Duodenal mucosa (tissue), 2 donors: ENCODE measurements around the gene LOXL1.
"Not testable (repeated sequence)": the region's sequence is repeated elsewhere in the genome, so short reads cannot be mapped to it uniquely, and the experiment has no call there.

Experiments
- H3K27ac ChIP-seq: one replicate; pipeline ENCODE4 v1.7.0; 2013; ENCODE audit warnings: low read depth, low read length
- H3K27me3 ChIP-seq, 2 donors: one replicate each; pipeline ENCODE4 v1.7.0; 2013; ENCODE audit warnings: low read length in 2 of 2, control low read depth in 1 of 2; ENCODE audit not compliant: insufficient read depth in 2 of 2, control insufficient read depth in 1 of 2
- H3K36me3 ChIP-seq, 2 donors: one replicate each; pipeline ENCODE4 v1.7.0; 2013; ENCODE audit warnings: low read length in 2 of 2, control low read depth in 1 of 2; ENCODE audit not compliant: insufficient read depth in 2 of 2, control insufficient read depth in 1 of 2
- H3K4me1 ChIP-seq, 2 donors: one replicate each; pipeline ENCODE4 v1.7.0; 2013; ENCODE audit warnings: low read length in 2 of 2, control low read depth in 1 of 2; ENCODE audit not compliant: insufficient read depth in 2 of 2, control insufficient read depth in 1 of 2
- H3K4me3 ChIP-seq, 2 donors: one replicate each; pipeline ENCODE4 v1.7.0; 2013; ENCODE audit warnings: low read length in 2 of 2, low read depth in 1 of 2
- H3K9ac ChIP-seq, 2 donors: one replicate each; pipeline ENCODE4 v1.7.0; 2013; ENCODE audit warnings: low read length in 2 of 2, low read depth in 1 of 2
- H3K9me3 ChIP-seq, 2 donors: one replicate each; pipeline ENCODE4 v1.7.0; 2013; ENCODE audit warnings: low read length in 2 of 2, control low read depth in 1 of 2; ENCODE audit not compliant: control insufficient read depth in 1 of 2

LOXL1 gene

GRCh38 chr15:73975440-73976125 lies 49.3 kb downstream of the LOXL1 start:
- H3K4me3 ChIP-seq, H3K9me3 ChIP-seq, H3K36me3 ChIP-seq, H3K27ac ChIP-seq, H3K27me3 ChIP-seq, H3K9ac ChIP-seq: not testable (repeated sequence)
- H3K4me1 ChIP-seq: peaks cover 8 to 12% of the 10 kb centered on the region in 2 donors

GRCh38 chr15:73978896-73979295 lies 52.6 kb downstream of the LOXL1 start:
- H3K27ac ChIP-seq: no peak overlapping the region
- peaks cover 18 to 26% of the 10 kb centered on the region in 2 donors for H3K4me1 ChIP-seq
- no peak overlapping the region for H3K4me3 ChIP-seq
- no peak overlapping the region for H3K9ac ChIP-seq
- peaks cover 0 to 9% of the 10 kb centered on the region in 2 donors for H3K27me3 ChIP-seq
- no peaks in the 10 kb centered on the region for H3K36me3 ChIP-seq
- no peaks in the 10 kb centered on the region for H3K9me3 ChIP-seq

GRCh38 chr15:73979636-73980035 lies 53.4 kb downstream of the LOXL1 start:
- Histone ChIP-seq H3K9ac (no peak overlapping the region), H3K9me3 (no peaks in the 10 kb centered on the region), H3K36me3 (peaks cover 0 to 4% of the 10 kb centered on the region in 2 donors), H3K27me3 (peaks cover 0 to 9% of the 10 kb centered on the region in 2 donors), H3K4me1 (peaks cover 22 to 26% of the 10 kb centered on the region in 2 donors), H3K4me3 (no peak overlapping the region), H3K27ac (no peak overlapping the region)

- no peak overlapping the region for H3K4me3 ChIP-seq
- peak overlapping the region; percentile 46 for H3K27ac ChIP-seq
- H3K9ac ChIP-seq: no peak overlapping the region
- H3K36me3 ChIP-seq: peaks cover 0 to 4% of the 10 kb centered on the region in 2 donors
- H3K9me3 ChIP-seq: no peaks in the 10 kb centered on the region
- no peaks in the 10 kb centered on the region for H3K27me3 ChIP-seq
- H3K4me1 ChIP-seq: peaks cover 31 to 32% of the 10 kb centered on the region in 2 donors
Measured at GRCh38 chr15:73981761-73982221, 55.5 kb downstream of the LOXL1 start.

- Histone ChIP-seq H3K27me3 (no peaks in the 10 kb centered on the region), H3K27ac (peak overlapping the region; percentile 46), H3K4me3 (no peak overlapping the region), H3K4me1 (peaks cover 33 to 36% of the 10 kb centered on the region in 2 donors), H3K36me3 (peaks cover 0 to 4% of the 10 kb centered on the region in 2 donors), H3K9ac (no peak overlapping the region), H3K9me3 (no peaks in the 10 kb centered on the region)
Measured at GRCh38 chr15:73982222-73982962, 56.1 kb downstream of the LOXL1 start.

GRCh38 chr15:73983211-73983727 lies 57.0 kb downstream of the LOXL1 start:
- H3K36me3 ChIP-seq: peaks cover 0 to 4% of the 10 kb centered on the region in 2 donors
- peaks cover 40 to 42% of the 10 kb centered on the region in 2 donors for H3K4me1 ChIP-seq
- no peak overlapping the region for H3K9ac ChIP-seq
- peak overlapping the region; percentile 35 for H3K27ac ChIP-seq
- H3K4me3 ChIP-seq: no peak overlapping the region
- no peaks in the 10 kb centered on the region for H3K9me3 ChIP-seq
- no peaks in the 10 kb centered on the region for H3K27me3 ChIP-seq

GRCh38 chr15:73983773-73984172 lies 57.5 kb downstream of the LOXL1 start:
- Histone ChIP-seq H3K36me3 (peaks cover 0 to 4% of the 10 kb centered on the region in 2 donors), H3K9ac (no peak overlapping the region), H3K4me1 (peaks cover 44 to 47% of the 10 kb centered on the region in 2 donors), H3K4me3 (no peak overlapping the region), H3K27me3 (no peaks in the 10 kb centered on the region), H3K27ac (no peak overlapping the region), H3K9me3 (no peaks in the 10 kb centered on the region)

GRCh38 chr15:73984208-73984979 lies 58.1 kb downstream of the LOXL1 start:
- Histone ChIP-seq H3K36me3 (peaks cover 0 to 4% of the 10 kb centered on the region in 2 donors), H3K9ac (no peak overlapping the region), H3K9me3 (no peaks in the 10 kb centered on the region), H3K4me3 (no peak overlapping the region), H3K4me1 (peaks cover 50 to 53% of the 10 kb centered on the region in 2 donors), H3K27ac (no peak overlapping the region), H3K27me3 (no peaks in the 10 kb centered on the region)

GRCh38 chr15:73985101-73985873 lies 59.0 kb downstream of the LOXL1 start:
- Histone ChIP-seq H3K27me3 (no peaks in the 10 kb centered on the region), H3K9me3 (no peaks in the 10 kb centered on the region), H3K36me3 (peaks cover 0 to 4% of the 10 kb centered on the region in 2 donors), H3K4me3 (no peak overlapping the region), H3K27ac (no peak overlapping the region), H3K4me1 (peaks cover 58 to 61% of the 10 kb centered on the region in 2 donors), H3K9ac (no peak overlapping the region)
